Type B pancreatic cell (in vitro differentiated cells): Measurements from ENCODE around the gene EYS. TPM values are rescaled to one million over a fixed set of nuclear protein-coding genes. Genes with fewer than 3 reads are reported as not detected.
"Not testable (repeated sequence)": the region's sequence is repeated elsewhere in the genome, so short reads cannot be mapped to it uniquely, and the experiment has no call there.

Experiments
- DNase-seq: peaks from one replicate; pipeline ENCODE4 v3.0.0; 2021; ENCODE audit warnings: mixed read lengths; ENCODE audit not compliant: unreplicated experiment; ENCODE audit errors: extremely low spot score
- H3K27ac Mint-ChIP-seq: 2 replicates; pipeline ENCODE4 v1.8.0; 2021; ENCODE audit warnings: mild to moderate bottlenecking, mixed read lengths
- H3K27me3 Mint-ChIP-seq: 2 replicates; pipeline ENCODE4 v1.8.0; 2021; ENCODE audit warnings: mixed read lengths
- H3K36me3 Mint-ChIP-seq: 2 replicates; pipeline ENCODE4 v1.8.0; 2021; ENCODE audit warnings: mixed read lengths
- H3K4me1 Mint-ChIP-seq: one replicate; pipeline ENCODE4 v1.8.0; 2021; ENCODE audit warnings: mixed read lengths; ENCODE audit not compliant: unreplicated experiment
- H3K4me3 Mint-ChIP-seq: 2 replicates; pipeline ENCODE4 v1.8.0; 2021; ENCODE audit warnings: mild to moderate bottlenecking, mixed read lengths
- H3K9me3 Mint-ChIP-seq: 2 replicates; pipeline ENCODE4 v1.8.0; 2021; ENCODE audit warnings: mixed read lengths
- total RNA-seq: library from RNA; stranded (reverse); gene quantifications from 2 replicates; pipeline ENCODE4 v1.2.1, GENCODE V29; 2021; ENCODE audit warnings: low replicate concordance
- TF ChIP-seq, protein P1 (sequence below): fragments of 200-600 bp; sonication (generic); conservative IDR thresholded peaks from 2 replicates; pipeline ENCODE4 v1.5.0; 2021; ENCODE audit warnings: antibody characterized with exemption, mild to moderate bottlenecking

EYS gene
- total RNA-seq, 1 donor from 2014 or later: 1.5 TPM

DNA sequence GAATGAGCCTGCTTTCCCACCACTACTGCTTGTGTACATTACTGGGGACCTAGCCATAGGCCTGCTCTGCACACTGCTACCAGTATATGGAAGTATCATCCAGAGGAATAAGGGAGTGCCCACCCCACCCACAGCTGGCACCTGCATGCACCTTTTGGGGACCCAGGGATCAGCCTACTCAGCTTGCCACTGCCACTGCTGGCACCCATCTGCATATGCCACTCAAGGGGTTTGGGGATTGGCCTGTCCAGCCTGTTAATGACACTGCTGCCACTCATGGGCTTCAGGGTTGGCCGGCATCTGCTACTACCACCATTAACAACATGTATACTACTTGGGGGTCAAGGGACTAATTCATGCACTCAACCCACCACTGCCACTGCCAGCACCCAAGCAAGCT, 1239.4 kb downstream of the EYS start:
- Mint-ChIP-seq H3K4me3 (no peak overlapping the region), H3K4me1 (no peaks in the 10 kb centered on the region), H3K36me3 (no peaks in the 10 kb centered on the region), H3K27me3 (no peaks in the 10 kb centered on the region), H3K27ac (no peak overlapping the region), H3K9me3 (no peaks in the 10 kb centered on the region)
- DNase-seq: no peak
- TF ChIP-seq, protein P1, sequence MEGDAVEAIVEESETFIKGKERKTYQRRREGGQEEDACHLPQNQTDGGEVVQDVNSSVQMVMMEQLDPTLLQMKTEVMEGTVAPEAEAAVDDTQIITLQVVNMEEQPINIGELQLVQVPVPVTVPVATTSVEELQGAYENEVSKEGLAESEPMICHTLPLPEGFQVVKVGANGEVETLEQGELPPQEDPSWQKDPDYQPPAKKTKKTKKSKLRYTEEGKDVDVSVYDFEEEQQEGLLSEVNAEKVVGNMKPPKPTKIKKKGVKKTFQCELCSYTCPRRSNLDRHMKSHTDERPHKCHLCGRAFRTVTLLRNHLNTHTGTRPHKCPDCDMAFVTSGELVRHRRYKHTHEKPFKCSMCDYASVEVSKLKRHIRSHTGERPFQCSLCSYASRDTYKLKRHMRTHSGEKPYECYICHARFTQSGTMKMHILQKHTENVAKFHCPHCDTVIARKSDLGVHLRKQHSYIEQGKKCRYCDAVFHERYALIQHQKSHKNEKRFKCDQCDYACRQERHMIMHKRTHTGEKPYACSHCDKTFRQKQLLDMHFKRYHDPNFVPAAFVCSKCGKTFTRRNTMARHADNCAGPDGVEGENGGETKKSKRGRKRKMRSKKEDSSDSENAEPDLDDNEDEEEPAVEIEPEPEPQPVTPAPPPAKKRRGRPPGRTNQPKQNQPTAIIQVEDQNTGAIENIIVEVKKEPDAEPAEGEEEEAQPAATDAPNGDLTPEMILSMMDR: no peak

DNA sequence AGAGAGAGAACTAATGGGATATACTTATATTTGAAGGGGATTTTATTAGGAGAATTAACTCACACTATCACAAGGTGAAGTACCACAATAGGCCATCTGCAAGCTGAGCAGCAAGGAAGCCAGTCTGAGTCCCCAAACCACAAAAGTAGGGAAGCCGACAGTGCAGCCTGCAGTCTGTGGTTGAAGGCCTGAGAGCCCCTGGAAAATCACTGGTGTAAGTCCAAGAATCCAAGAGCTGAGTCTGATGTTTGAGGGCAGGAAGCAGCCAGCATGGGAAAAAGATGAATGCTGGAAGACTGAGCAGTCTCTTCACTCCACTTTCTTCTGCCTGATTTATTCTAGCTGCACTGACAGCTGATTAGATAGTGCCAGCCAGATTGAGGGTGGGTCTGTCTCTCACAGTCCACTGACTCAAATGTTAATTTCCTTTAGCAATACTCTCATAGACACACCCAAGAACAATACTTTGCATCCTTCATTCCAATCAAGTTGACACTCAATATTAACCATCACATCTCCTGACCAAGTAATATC, 1247.5 kb downstream of the EYS start:
- TF ChIP-seq, protein P1: no peak
- Mint-ChIP-seq H3K4me1 (no peaks in the 10 kb centered on the region), H3K36me3 (no peaks in the 10 kb centered on the region), H3K9me3 (no peaks in the 10 kb centered on the region), H3K4me3 (no peak overlapping the region), H3K27me3 (no peaks in the 10 kb centered on the region), H3K27ac (no peak overlapping the region)
- no peak for DNase-seq

DNA sequence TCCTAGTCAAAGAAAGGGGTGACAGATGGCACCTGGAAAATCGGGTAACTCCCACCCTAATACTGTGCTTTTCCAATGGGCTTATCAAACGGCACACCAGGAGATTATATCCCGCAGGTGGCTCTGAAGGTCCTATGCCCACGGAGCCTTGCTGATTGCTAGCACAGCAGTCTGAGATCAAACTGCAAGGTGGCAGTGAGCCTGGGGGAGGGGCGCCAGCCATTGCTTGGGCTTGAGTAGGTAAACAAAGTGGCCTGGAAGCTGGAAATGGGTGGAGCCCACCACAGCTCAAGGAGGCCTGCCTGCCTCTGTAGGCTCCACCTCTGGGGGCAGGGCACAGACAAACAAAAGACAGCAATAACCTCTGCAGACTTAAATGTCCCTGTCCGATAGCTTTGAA, 1258.9 kb downstream of the EYS start:
- H3K27ac Mint-ChIP-seq, H3K36me3 Mint-ChIP-seq, DNase-seq, H3K9me3 Mint-ChIP-seq, H3K4me1 Mint-ChIP-seq, H3K27me3 Mint-ChIP-seq, H3K4me3 Mint-ChIP-seq: not testable (repeated sequence)

DNA sequence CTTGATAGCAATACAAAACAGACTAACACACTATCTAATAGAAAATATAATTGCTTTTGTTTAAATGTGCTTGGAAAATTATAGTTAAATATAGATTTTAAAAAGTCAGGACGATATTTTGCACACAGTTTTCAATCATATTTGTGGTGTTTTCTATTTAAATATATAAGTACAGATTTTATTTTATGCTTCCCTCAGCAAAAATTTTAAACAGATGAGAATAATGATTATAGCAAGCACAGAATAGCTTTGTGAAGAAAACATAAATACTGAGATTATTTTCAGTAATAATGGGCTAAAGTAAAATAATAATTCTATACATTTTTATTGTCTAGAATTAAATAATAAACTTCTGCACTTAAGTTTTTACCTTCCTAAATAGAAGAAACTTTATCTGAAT, 1262.0 kb downstream of the EYS start:
- Mint-ChIP-seq H3K27me3 (no peaks in the 10 kb centered on the region), H3K4me1 (no peaks in the 10 kb centered on the region), H3K9me3 (peaks cover 6% of the 10 kb centered on the region), H3K27ac (no peak overlapping the region), H3K36me3 (no peaks in the 10 kb centered on the region), H3K4me3 (no peak overlapping the region)
- TF ChIP-seq, protein P1: no peak
- no peak for DNase-seq

DNA sequence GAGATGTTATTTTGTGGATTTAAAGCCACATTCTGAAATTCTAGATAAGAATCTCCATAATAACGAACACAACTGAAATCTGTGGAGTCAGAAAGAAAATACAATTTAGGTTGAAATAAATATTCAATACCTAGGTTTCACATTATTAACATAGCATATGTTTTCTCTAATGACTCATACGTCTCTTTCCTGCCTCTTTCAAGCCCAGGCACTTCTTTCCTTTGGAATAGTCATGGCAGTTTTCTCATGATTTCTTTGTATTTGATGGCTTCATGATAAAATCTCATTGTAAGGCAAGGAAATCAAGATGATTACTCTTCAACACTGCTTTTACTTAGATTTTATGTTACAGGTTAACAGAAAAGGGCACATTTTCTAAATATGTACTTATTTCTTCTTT, 1267.8 kb downstream of the EYS start:
- H3K4me1 Mint-ChIP-seq: no peaks in the 10 kb centered on the region
- no peak overlapping the region for H3K4me3 Mint-ChIP-seq
- no peak for DNase-seq
- H3K9me3 Mint-ChIP-seq: peaks cover 6% of the 10 kb centered on the region
- no peaks in the 10 kb centered on the region for H3K27me3 Mint-ChIP-seq
- TF ChIP-seq, protein P1: no peak
- no peaks in the 10 kb centered on the region for H3K36me3 Mint-ChIP-seq
- no peak overlapping the region for H3K27ac Mint-ChIP-seq

DNA sequence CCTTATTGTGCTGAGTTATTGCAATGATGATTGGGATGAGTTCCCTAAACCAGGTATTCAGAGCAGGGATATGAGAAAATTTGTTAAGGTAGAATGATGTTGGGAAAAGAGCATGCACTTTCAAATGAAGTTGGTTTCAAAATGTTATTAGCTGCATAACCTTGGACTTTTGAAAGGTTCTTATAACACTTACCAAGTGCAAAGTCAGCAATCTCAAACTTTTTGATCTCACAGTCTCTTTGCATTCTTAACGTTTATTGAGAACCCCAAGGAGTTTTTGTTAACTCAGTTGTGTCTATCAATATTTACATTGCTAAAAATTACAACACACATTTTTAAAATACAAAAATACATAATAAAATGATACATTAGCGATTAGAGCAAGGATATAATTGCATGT, 1269.0 kb downstream of the EYS start:
- Mint-ChIP-seq H3K27me3 (no peaks in the 10 kb centered on the region), H3K4me1 (no peaks in the 10 kb centered on the region), H3K9me3 (peaks cover 6% of the 10 kb centered on the region), H3K4me3 (no peak overlapping the region), H3K36me3 (no peaks in the 10 kb centered on the region), H3K27ac (no peak overlapping the region)
- TF ChIP-seq, protein P1: no peak
- no peak for DNase-seq
